HL-60 (cell line): ENCODE data around the gene NOXA1.

Experiments
- DNase-seq, 2 experiments: peaks; one replicate each; pipeline ENCODE4 v3.0.0-alpha.2; 2010 to 2020; ENCODE audit warnings: low read depth in 1 of 2, low spot score in 1 of 2
- H3K27ac ChIP-seq: fragments of 250-450 bp; sonication (Bioruptor Pico); replicated peaks from 2 replicates; pipeline ENCODE4 v1.5.1; 2020; ENCODE audit warnings: mild to moderate bottlenecking, moderate library complexity
- H3K27me3 ChIP-seq: fragments of 250-450 bp; sonication (Bioruptor Pico); 2 replicates; pipeline ENCODE4 v1.5.1; 2021; ENCODE audit warnings: mild to moderate bottlenecking, moderate library complexity; ENCODE audit not compliant: insufficient read depth, poor library complexity, severe bottlenecking
- H3K4me3 ChIP-seq: replicated peaks from 2 replicates; pipeline ENCODE4 v1.5.1; 2011; ENCODE audit warnings: mild to moderate bottlenecking, control low read depth, low read length; ENCODE audit not compliant: insufficient read depth
- CTCF ChIP-seq: IDR thresholded peaks from one replicate; pipeline ENCODE4 v1.5.1; 2011; ENCODE audit warnings: low read length, control low read depth, inconsistent platforms; ENCODE audit not compliant: insufficient read depth
- GABPA ChIP-seq: IDR thresholded peaks from 2 replicates; pipeline ENCODE4 v1.6.1; 2012; ENCODE audit warnings: low read depth
- POLR2AphosphoS5 ChIP-seq: IDR thresholded peaks from 2 replicates; pipeline ENCODE4 v1.6.1; 2012; ENCODE audit warnings: low read depth
- REST ChIP-seq: IDR thresholded peaks from 2 replicates; pipeline ENCODE4 v1.6.1; 2012; ENCODE audit warnings: low read depth; ENCODE audit not compliant: insufficient replicate concordance
- SPI1 ChIP-seq: IDR thresholded peaks from 2 replicates; pipeline ENCODE4 v1.6.1; 2012; ENCODE audit warnings: low read depth, mild to moderate bottlenecking, borderline replicate concordance

Gene NOXA1

GRCh38 chr9:137406876-137407589, 16.2 kb upstream of the NOXA1 start:
- Histone ChIP-seq H3K4me3 (no peak overlapping the region), H3K27ac (no peak overlapping the region), H3K27me3 (no peaks in the 10 kb centered on the region)
- DNase-seq, result peak; percentile 46 to 54
- TF ChIP-seq CTCF (peak; percentile 41), SPI1 (no peak), GABPA (no peak)

GRCh38 chr9:137407590-137408300, 15.4 kb upstream of the NOXA1 start:
- DNase-seq, result no peak
- TF ChIP-seq POLR2AphosphoS5, result no peak
- no peak for TF ChIP-seq GABPA
- TF ChIP-seq CTCF, result no peak
- TF ChIP-seq REST, result no peak
- no peak for TF ChIP-seq SPI1
- H3K27ac ChIP-seq, result no peak overlapping the region
- H3K4me3 ChIP-seq, result no peak overlapping the region
- H3K27me3 ChIP-seq, result no peaks in the 10 kb centered on the region

GRCh38 chr9:137408651-137409405, 14.4 kb upstream of the NOXA1 start:
- DNase-seq, result no peak
- TF ChIP-seq POLR2AphosphoS5 (no peak), GABPA (no peak), REST (no peak), SPI1 (no peak), CTCF (no peak)
- Histone ChIP-seq H3K27ac (no peak overlapping the region), H3K4me3 (no peak overlapping the region), H3K27me3 (no peaks in the 10 kb centered on the region)
